Measurements from ENCODE around the gene SKAP2.

SKAP2 gene

GRCh38 chr7:26630941-26631580 is 233.3 kb downstream of the SKAP2 start:
- DNase-seq (ENCODE audit: low read depth) = no peak

GRCh38 chr7:26630361-26630760 is 234.0 kb downstream of the SKAP2 start:
- DNase-seq (ENCODE audit: low read depth) = no peak

GRCh38 chr7:26629696-26630095 is 234.7 kb downstream of the SKAP2 start:
- DNase-seq (ENCODE audit: low read depth) = no peak

GRCh38 chr7:26627891-26628341 is 236.5 kb downstream of the SKAP2 start:
- no peak for DNase-seq (ENCODE audit: low read depth)

GRCh38 chr7:26627221-26627620 is 237.2 kb downstream of the SKAP2 start:
- DNase-seq (ENCODE audit: low read depth) = no peak

- DNase-seq (ENCODE audit: low read depth) = no peak
Measured at GRCh38 chr7:26626687-26627086, 237.7 kb downstream of the SKAP2 start.

- no peak for DNase-seq (ENCODE audit: low read depth)
Measured at GRCh38 chr7:26626156-26626555, 238.2 kb downstream of the SKAP2 start.

- DNase-seq (ENCODE audit: low read depth) = no peak
Measured at GRCh38 chr7:26625286-26625685, 239.1 kb downstream of the SKAP2 start.

GRCh38 chr7:26624839-26625238 is 239.6 kb downstream of the SKAP2 start:
- DNase-seq (ENCODE audit: low read depth) = no peak

- no peak for DNase-seq (ENCODE audit: low read depth)
Measured at GRCh38 chr7:26624431-26624830, 240.0 kb downstream of the SKAP2 start.

- no peak for DNase-seq (ENCODE audit: low read depth)
Measured at GRCh38 chr7:26620352-26620751, 244.0 kb downstream of the SKAP2 start.

GRCh38 chr7:26619348-26619984 is 244.9 kb downstream of the SKAP2 start:
- no peak for DNase-seq (ENCODE audit: low read depth)

- no peak for DNase-seq (ENCODE audit: low read depth)
Measured at GRCh38 chr7:26618898-26619297, 245.5 kb downstream of the SKAP2 start.

GRCh38 chr7:26618449-26618848 is 245.9 kb downstream of the SKAP2 start:
- DNase-seq (ENCODE audit: low read depth) = no peak
